Fibroblast of skin of abdomen (primary cell): ENCODE measurements around the gene BICD2. TPM values are rescaled to one million over a fixed set of nuclear protein-coding genes. Genes with fewer than 3 reads are reported as not detected.
"Not testable (repeated sequence)": the region's sequence is repeated elsewhere in the genome, so short reads cannot be mapped to it uniquely, and the experiment has no call there.

Source experiments
- DNase-seq: peaks from one replicate; pipeline ENCODE4 v3.0.0-alpha.2; 2013
- polyA plus RNA-seq, 2 experiments: library from polyadenylated mRNA; unstranded; fragments of 120-200 nt; gene quantifications; one replicate each; pipeline ENCODE4 v1.2.1, GENCODE V29; 2013; ENCODE audit not compliant: insufficient read length in 2 of 2

BICD2 gene
- polyA plus RNA-seq (2013, experiment 1 of 2; ENCODE audit: insufficient read length): 25.2 TPM
- polyA plus RNA-seq (2013, experiment 2 of 2; ENCODE audit: insufficient read length): 25.6 TPM

- DNase-seq: no peak
Observed at GRCh38 chr9:92764381-92764987, at the start of gene BICD2. Gene BICD2 (minus strand): TSS chr9:92764833. CDS start chr9:92764744, 89 bp downstream.

- not testable (repeated sequence) for DNase-seq
Observed at GRCh38 chr9:92809629-92810326, 45.1 kb upstream of the BICD2 start.

- peak; percentile 69 for DNase-seq
Observed at GRCh38 chr9:92808726-92809451, 44.3 kb upstream of the BICD2 start.

GRCh38 chr9:92807757-92808725 is 43.4 kb upstream of the BICD2 start:
- no peak for DNase-seq

- no peak for DNase-seq
Observed at GRCh38 chr9:92807031-92807756, 42.6 kb upstream of the BICD2 start.

GRCh38 chr9:92804727-92805126 is 40.1 kb upstream of the BICD2 start:
- peak; percentile 42 for DNase-seq

GRCh38 chr9:92798358-92798757 is 33.7 kb upstream of the BICD2 start:
- DNase-seq: no peak

GRCh38 chr9:92796337-92796804 is 31.7 kb upstream of the BICD2 start:
- not testable (repeated sequence) for DNase-seq

GRCh38 chr9:92795598-92796336 is 31.1 kb upstream of the BICD2 start:
- DNase-seq: no peak

GRCh38 chr9:92795000-92795399 is 30.4 kb upstream of the BICD2 start:
- DNase-seq: no peak

GRCh38 chr9:92794426-92794825 is 29.8 kb upstream of the BICD2 start:
- no peak for DNase-seq

- DNase-seq: peak; percentile 67
Observed at GRCh38 chr9:92790542-92791527, 26.2 kb upstream of the BICD2 start.

GRCh38 chr9:92786298-92786697 is 21.7 kb upstream of the BICD2 start:
- no peak for DNase-seq

GRCh38 chr9:92781899-92782298 is 17.3 kb upstream of the BICD2 start:
- no peak for DNase-seq

- DNase-seq: no peak
Observed at GRCh38 chr9:92780206-92780605, 15.6 kb upstream of the BICD2 start.

GRCh38 chr9:92775466-92775865 is 10.8 kb upstream of the BICD2 start:
- no peak for DNase-seq

GRCh38 chr9:92774274-92774673 is 9.6 kb upstream of the BICD2 start:
- DNase-seq: peak; percentile 95

- DNase-seq: no peak
Observed at GRCh38 chr9:92773810-92774209, 9.2 kb upstream of the BICD2 start.

- no peak for DNase-seq
Observed at GRCh38 chr9:92771309-92771708, 6.7 kb upstream of the BICD2 start.
